ENCODE results near the gene TRIM17.

The TRIM17 gene, protein sequence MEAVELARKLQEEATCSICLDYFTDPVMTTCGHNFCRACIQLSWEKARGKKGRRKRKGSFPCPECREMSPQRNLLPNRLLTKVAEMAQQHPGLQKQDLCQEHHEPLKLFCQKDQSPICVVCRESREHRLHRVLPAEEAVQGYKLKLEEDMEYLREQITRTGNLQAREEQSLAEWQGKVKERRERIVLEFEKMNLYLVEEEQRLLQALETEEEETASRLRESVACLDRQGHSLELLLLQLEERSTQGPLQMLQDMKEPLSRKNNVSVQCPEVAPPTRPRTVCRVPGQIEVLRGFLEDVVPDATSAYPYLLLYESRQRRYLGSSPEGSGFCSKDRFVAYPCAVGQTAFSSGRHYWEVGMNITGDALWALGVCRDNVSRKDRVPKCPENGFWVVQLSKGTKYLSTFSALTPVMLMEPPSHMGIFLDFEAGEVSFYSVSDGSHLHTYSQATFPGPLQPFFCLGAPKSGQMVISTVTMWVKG

DNA sequence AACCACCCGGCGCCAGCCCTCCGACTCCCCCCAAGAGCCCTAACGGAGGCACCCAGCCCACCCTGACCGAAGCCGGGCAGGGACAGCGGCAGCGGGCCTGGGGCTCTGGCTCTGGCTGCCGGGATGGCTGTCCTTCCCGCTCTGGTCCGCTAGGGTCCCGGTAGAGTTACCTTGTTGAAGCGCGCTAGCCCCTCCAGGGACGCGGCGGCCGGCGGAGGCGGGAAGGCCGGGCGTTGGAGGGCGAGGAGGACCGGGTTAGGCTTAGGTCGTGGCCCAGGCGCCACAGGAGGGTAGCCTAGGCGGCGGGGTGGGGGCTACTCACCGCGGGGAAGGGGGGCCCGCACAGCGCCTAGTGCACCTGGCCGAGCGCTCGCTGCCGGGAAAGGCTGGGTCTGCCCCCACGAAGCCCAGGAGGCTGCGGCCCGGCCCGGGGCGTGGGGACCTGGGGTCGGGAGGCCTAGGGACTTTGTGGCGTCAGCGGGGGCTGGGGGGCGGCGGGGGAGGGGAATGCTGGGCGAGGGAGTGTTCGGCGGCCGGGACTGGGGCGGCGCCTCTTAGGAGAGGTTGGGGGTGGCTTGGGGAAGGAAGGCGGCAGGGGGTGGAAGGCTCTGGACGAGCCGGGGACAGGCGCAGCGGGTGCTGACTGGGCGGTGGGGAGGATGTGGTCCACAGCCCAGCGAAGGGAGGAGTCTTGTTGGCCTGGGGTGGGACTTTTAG lies at the start of gene TRIM17:
Gene TRIM17 (minus strand): TSS at position 645 of the 717 bp plus-strand sequence. CDS start 1,789 bp downstream, outside the sequence.
- no peak for TF ChIP-seq MYC (IDR thresholded peaks at IDR 0.05; ENCODE audit: low read depth, low read length)
- TF ChIP-seq, protein P1, sequence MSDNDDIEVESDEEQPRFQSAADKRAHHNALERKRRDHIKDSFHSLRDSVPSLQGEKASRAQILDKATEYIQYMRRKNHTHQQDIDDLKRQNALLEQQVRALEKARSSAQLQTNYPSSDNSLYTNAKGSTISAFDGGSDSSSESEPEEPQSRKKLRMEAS (IDR thresholded peaks at IDR 0.05; ENCODE audit: low read depth, low read length): no peak
- no peak for TF ChIP-seq POLR2A (IDR thresholded peaks at IDR 0.05; ENCODE audit: extremely low read depth, insufficient read length)
- TF ChIP-seq, protein P2, sequence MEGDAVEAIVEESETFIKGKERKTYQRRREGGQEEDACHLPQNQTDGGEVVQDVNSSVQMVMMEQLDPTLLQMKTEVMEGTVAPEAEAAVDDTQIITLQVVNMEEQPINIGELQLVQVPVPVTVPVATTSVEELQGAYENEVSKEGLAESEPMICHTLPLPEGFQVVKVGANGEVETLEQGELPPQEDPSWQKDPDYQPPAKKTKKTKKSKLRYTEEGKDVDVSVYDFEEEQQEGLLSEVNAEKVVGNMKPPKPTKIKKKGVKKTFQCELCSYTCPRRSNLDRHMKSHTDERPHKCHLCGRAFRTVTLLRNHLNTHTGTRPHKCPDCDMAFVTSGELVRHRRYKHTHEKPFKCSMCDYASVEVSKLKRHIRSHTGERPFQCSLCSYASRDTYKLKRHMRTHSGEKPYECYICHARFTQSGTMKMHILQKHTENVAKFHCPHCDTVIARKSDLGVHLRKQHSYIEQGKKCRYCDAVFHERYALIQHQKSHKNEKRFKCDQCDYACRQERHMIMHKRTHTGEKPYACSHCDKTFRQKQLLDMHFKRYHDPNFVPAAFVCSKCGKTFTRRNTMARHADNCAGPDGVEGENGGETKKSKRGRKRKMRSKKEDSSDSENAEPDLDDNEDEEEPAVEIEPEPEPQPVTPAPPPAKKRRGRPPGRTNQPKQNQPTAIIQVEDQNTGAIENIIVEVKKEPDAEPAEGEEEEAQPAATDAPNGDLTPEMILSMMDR (IDR thresholded peaks at IDR 0.05; ENCODE audit: low read depth, low read length): no peak
- peak; percentile 40 for DNase-seq (ENCODE audit: low read depth)
- H3K4me3 ChIP-seq (ENCODE audit: low read depth, low read length): no peak within 1 kb of the TSS

DNA sequence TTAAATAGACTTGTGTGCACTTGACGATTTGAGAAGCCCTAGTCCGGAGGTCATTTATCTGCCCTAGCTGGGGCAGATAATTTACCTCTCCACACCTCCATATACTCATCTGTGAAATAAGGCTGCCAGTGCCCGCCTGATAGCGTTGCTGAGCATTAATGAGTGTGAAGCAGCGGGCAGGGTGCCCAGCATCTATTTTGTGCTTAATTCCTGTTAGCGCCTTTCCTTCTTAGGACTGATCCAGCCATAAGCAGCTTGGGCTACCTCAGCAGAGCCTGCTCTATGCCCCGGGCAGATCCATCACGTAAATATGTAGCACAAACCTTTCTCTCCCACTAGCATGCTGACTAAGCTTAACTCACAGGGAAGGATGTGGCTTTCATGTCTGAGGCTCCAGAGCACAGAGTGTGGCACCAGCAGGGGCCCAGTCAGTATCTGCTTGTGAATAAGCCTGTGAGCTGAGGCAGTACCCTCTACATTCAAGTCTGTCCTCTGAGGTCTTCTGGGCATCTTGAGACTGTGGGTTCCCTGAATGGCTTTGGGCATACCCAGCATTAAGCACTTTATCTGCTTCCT lies 49.0 kb upstream of the TRIM17 start:
- TF ChIP-seq, protein P2 (IDR thresholded peaks at IDR 0.05; ENCODE audit: low read depth, low read length): no peak
- TF ChIP-seq, protein P1 (IDR thresholded peaks at IDR 0.05; ENCODE audit: low read depth, low read length): no peak
- TF ChIP-seq POLR2A (IDR thresholded peaks at IDR 0.05; ENCODE audit: extremely low read depth, insufficient read length): no peak
- H3K4me3 ChIP-seq (ENCODE audit: low read depth, low read length): no peak overlapping the region
- no peak for DNase-seq (ENCODE audit: low read depth)

DNA sequence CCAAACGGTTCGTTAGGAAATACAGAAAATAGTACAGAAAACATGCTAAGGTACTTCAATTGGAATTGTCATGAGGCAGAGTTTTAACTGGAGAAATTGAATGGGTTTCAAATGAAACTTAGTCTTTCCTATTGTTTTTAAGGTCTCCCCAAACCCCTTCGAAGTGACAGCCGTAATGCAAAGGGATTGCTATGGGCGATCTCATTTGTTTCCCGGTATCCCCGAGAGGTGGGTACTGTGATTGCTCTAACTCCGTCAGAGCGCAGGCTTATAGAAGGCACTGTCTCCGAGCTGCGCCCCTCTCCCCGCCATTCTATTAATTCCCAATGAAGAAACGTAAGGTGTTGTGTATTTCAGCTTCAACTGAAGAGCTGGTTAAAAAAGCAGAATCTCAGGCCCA lies 48.5 kb upstream of the TRIM17 start:
- DNase-seq (ENCODE audit: low read depth): no peak
- no peak overlapping the region for H3K4me3 ChIP-seq (ENCODE audit: low read depth, low read length)
- TF ChIP-seq POLR2A (IDR thresholded peaks at IDR 0.05; ENCODE audit: extremely low read depth, insufficient read length) (no peak), MYC (IDR thresholded peaks at IDR 0.05; ENCODE audit: low read depth, low read length) (no peak)
- TF ChIP-seq, protein P2 (IDR thresholded peaks at IDR 0.05; ENCODE audit: low read depth, low read length): no peak
- TF ChIP-seq, protein P1 (IDR thresholded peaks at IDR 0.05; ENCODE audit: low read depth, low read length): no peak

DNA sequence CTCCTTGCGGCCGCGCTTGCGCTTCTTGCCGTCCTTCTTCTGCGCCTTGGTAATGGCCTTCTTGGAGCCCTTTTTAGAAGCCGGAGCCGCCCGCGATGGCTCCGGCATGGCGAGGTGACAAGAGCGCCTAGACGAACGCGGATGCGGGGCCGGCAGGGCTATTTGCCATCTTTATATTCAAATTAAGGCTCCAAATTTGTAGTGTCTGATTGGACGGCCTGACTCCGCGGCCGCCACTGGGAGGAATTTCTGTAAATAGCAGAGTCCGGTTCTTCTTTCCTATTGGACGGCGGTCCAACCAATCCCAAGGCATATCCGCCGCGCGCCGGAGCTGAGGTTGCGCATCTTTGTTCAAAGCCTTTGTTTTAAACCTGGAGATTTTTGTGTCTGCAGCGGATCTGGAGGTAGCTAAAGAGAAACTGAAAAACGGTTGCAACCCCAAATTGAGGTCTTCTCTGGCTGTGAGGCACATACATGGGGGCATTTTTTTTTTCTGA lies 47.9 kb upstream of the TRIM17 start:
- TF ChIP-seq POLR2A (IDR thresholded peaks at IDR 0.05; ENCODE audit: extremely low read depth, insufficient read length) (no peak), MYC (IDR thresholded peaks at IDR 0.05; ENCODE audit: low read depth, low read length) (no peak)
- TF ChIP-seq, protein P1 (IDR thresholded peaks at IDR 0.05; ENCODE audit: low read depth, low read length): no peak
- TF ChIP-seq, protein P2 (IDR thresholded peaks at IDR 0.05; ENCODE audit: low read depth, low read length): no peak

DNA sequence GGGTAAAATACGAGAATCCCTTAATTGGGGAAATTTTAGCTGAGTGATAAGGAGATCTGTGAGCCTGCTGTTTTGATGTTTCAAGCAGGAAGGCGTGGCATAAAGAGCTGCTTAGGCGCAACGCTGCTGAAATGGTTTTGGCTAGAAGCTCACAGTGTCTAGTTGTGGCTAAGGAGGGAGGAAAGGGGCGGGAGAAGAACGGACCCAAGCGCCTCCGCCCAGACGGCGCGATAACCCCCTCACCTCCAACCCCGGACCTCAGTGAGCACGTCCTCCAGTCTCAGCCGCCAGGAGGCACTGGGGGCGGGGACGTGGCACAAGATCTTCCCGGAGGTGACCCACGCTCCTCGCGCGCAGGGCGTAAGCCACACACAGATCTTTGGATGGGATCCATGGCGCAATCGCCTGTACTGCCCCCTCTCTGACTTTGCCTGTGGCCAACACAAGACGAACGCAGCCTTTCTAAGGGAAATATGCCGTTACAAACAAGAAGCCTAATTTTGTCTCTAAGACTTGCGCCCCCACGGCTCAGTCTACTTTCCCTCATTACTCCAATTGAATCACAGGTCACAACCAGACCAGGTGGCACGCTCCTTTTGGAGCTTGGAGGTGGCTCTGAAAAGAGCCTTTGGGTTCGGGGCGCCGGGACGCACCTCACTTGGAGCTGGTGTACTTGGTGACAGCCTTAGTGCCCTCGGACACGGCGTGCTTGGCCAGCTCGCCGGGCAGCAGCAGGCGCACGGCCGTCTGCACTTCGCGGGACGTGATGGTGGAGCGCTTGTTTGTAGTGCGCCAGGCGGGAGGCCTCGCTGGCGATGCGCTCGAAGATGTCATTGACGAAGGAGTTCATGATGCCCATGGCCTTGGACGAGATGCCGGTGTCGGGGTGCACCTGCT lies 47.1 kb upstream of the TRIM17 start:
- H3K4me3 ChIP-seq (ENCODE audit: low read depth, low read length): peak overlapping the region; percentile 48
- DNase-seq (ENCODE audit: low read depth): peak; percentile 84
- TF ChIP-seq, protein P1 (IDR thresholded peaks at IDR 0.05; ENCODE audit: low read depth, low read length): no peak
- TF ChIP-seq, protein P2 (IDR thresholded peaks at IDR 0.05; ENCODE audit: low read depth, low read length): no peak
- no peak for TF ChIP-seq POLR2A (IDR thresholded peaks at IDR 0.05; ENCODE audit: extremely low read depth, insufficient read length)
- TF ChIP-seq MYC (IDR thresholded peaks at IDR 0.05; ENCODE audit: low read depth, low read length): no peak

More for the DNA sequence above, 47.9 kb upstream of the TRIM17 start:
- DNase-seq (ENCODE audit: low read depth): no peak
- H3K4me3 ChIP-seq (ENCODE audit: low read depth, low read length): no peak overlapping the region

All from NB4 (cell line).